Activated naive CD8-positive, alpha-beta T cell treated with anti-CD3 and anti-CD28 coated beads, Interleukin-2, amount 50 U/mL, for 16 hours (primary cell): Measurements from ENCODE around the gene NCAM1.

Experiments
- DNase-seq: peaks from one replicate; pipeline ENCODE4 v3.0.0-alpha.2; 2020; ENCODE audit warnings: low read depth, low spot score

Gene NCAM1

GRCh38 chr11:113168354-113169342 is 207.4 kb downstream of the NCAM1 start:
- DNase-seq: no peak

- no peak for DNase-seq
Measured at GRCh38 chr11:113172382-113172951, 211.2 kb downstream of the NCAM1 start.

GRCh38 chr11:113173126-113173525 is 211.9 kb downstream of the NCAM1 start:
- no peak for DNase-seq

GRCh38 chr11:113174882-113175281 is 213.7 kb downstream of the NCAM1 start:
- DNase-seq: no peak

- no peak for DNase-seq
Measured at GRCh38 chr11:113176599-113177360, 215.6 kb downstream of the NCAM1 start.

GRCh38 chr11:113177671-113178070 is 216.5 kb downstream of the NCAM1 start:
- DNase-seq: no peak

DNA sequence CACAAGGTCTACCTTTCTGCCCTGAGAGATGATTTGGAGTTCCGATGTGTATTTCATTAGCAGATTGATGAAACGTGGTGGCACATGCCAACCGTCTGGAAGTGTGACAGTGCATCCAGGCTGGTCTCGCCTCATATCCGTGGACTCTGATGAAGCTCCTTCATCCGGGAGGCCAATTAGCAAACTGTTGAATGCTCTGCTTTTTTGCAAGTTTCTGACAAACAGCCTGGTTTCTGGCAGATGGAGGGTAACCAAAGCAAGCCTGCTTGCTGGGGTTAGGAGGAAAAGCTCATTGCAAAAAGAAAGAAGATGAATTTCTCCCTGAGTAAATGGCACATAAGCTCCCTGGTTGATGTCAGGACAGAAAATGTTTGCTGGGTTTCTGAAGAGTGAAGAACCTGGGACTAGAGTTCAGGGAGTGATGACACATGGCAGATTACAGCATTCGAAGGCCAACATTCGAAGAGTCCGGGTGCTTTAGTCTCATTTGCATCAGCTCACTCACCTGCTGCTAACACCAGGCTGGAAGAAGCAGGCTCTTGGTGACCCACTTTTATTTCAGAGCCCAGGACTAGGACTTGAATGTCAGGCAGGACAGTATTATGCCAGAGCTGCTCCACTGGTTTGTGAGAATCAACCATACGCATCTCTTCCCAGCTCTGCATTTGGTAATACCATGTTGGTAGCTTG is 217.3 kb downstream of the NCAM1 start:
- no peak for DNase-seq

DNA sequence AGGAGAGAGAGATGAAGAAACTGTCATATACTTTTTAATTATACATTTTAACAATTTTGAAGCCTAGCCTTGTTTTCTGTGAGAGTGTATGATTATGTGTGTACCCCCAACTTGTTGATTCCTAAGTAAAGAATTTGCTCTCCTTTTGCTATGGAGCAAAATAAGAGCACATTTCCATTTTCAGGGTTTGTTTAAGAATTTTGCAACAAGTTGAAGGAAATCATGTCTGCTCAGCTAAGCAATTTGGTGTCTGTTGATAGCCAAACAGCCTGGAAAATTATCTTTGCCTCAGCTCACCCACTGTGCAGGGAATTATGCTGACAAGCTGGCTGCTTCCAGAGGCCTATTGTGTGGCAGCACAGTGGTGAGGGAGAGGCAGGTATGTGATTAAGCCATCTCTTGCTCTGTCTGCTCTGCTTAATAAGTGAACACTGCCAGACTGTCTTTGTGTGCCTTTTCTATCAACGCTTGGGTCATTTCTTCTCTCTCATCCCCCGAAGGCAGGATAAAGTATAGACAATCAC is 218.0 kb downstream of the NCAM1 start:
- DNase-seq: no peak

- DNase-seq: no peak
Measured at GRCh38 chr11:113181094-113181493, 219.9 kb downstream of the NCAM1 start.

DNA sequence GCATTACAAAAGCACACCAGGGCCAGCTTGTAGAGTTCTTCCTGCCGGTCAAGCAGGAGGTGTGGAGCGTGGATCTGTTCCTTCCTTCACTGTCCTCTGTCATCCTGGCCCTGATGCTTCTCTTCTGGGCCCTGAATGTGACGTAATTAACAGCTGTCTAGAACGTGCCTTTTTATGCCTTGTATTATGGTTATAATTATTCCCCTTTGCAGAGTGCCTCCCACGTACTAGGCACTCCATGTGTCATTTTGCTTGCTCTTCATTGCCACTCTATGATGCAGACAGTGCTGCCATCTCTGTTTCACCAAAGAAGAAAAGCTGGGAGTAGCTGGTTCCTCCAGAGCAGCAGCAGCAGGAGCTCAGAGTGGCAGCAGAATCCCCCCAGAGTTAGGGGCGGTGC is 221.1 kb downstream of the NCAM1 start:
- no peak for DNase-seq

DNA sequence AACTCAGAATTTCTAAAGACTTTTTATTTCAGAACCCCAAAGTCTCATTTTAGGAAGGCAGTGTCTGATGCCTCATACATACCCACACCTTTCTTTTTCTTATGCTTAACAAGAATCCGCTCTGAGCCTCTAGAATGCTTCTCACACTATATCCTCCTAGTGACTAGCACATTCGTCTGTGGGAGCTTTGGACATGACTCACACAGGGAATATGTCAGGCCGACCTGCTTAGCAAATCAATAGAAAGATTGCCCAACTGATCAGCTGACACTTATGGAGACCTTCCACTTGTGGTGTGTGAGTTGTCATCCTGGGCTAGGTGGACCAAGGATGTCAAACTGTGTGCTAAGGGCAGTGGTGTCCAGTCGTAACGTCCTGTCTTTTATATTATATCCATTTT is 223.3 kb downstream of the NCAM1 start:
- no peak for DNase-seq

DNA sequence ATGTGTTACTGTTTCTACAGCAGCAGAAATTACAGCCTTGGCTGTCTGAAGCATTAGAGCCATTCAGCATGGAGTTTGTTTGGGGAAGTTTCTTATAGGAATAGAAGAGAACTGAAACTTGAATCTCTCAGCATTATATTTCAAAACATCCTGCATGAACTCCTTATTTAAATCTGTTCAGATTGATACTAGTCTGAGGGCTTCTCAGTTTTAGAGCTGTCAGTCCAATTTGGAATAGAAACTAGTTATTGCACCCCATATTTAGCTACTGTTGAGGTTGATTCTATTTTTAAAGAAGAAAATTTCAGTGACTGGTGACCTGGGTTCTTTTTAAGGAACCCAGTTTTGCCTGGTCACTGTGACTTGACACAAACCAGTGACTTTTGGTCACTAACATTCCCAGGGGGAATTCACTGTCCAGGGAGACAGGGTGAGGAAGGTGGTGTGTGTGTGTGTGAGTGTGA is 227.2 kb downstream of the NCAM1 start:
- DNase-seq: no peak

- DNase-seq: no peak
Measured at GRCh38 chr11:113189909-113190667, 228.9 kb downstream of the NCAM1 start.

GRCh38 chr11:113192121-113192925 is 231.1 kb downstream of the NCAM1 start:
- no peak for DNase-seq

DNA sequence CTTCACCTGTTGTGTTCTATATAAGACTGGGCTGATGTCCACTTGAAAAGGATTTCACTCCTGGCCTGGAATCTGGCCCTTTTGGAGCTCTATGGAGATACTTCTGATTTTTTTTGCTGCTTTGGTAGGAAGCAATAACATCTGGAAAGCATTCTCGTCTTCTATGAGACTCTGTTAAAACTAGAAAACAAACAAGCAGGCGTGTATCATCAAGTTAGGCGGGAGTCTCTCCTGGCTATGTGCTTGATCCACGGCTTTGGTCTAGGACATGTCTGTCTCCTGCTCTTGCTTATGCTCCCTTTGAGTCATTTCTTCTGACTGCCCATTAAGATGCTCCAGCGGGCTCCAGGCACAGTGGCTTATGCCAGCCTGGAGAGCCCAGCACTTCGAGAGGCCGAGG is 231.8 kb downstream of the NCAM1 start:
- no peak for DNase-seq

GRCh38 chr11:113193946-113194345 is 232.7 kb downstream of the NCAM1 start:
- DNase-seq: no peak

- DNase-seq: no peak
Measured at GRCh38 chr11:113195728-113196127, 234.5 kb downstream of the NCAM1 start.

- DNase-seq: no peak
Measured at GRCh38 chr11:113197446-113197845, 236.2 kb downstream of the NCAM1 start.

- DNase-seq: no peak
Measured at GRCh38 chr11:113198972-113199661, 237.9 kb downstream of the NCAM1 start.
